GM18517 (cell line): ENCODE measurements around the gene FBXO15.

Source experiments
- ATAC-seq: cut with Tn5 transposase; IDR thresholded peaks from one replicate; pipeline ENCODE4 v1.9.1; 2021; ENCODE audit warnings: mild to moderate bottlenecking, moderate library complexity; ENCODE audit not compliant: unreplicated experiment

FBXO15 gene

GRCh38 chr18:74154716-74155115, 7.1 kb upstream of the FBXO15 start:
- ATAC-seq: no peak

GRCh38 chr18:74153793-74154192, 6.2 kb upstream of the FBXO15 start:
- ATAC-seq: no peak

GRCh38 chr18:74153377-74153776, 5.7 kb upstream of the FBXO15 start:
- no peak for ATAC-seq

GRCh38 chr18:74152857-74153256, 5.2 kb upstream of the FBXO15 start:
- no peak for ATAC-seq

GRCh38 chr18:74152270-74152669, 4.6 kb upstream of the FBXO15 start:
- ATAC-seq: no peak

- no peak for ATAC-seq
Observed at GRCh38 chr18:74149878-74150277, 2.2 kb upstream of the FBXO15 start.

GRCh38 chr18:74148543-74149070, 973 bp upstream of the FBXO15 start:
- ATAC-seq: peak; percentile 25

- no peak for ATAC-seq
Observed at GRCh38 chr18:74147491-74147778, 199 bp downstream of the FBXO15 start.

- no peak for ATAC-seq
Observed at GRCh38 chr18:74146756-74147155, 878 bp downstream of the FBXO15 start.

- ATAC-seq: no peak
Observed at GRCh38 chr18:74142252-74142651, 5.4 kb downstream of the FBXO15 start.

- ATAC-seq: no peak
Observed at GRCh38 chr18:74141667-74142066, 6.0 kb downstream of the FBXO15 start.

- ATAC-seq: no peak
Observed at GRCh38 chr18:74140582-74140981, 7.1 kb downstream of the FBXO15 start.

GRCh38 chr18:74139888-74140287, 7.7 kb downstream of the FBXO15 start:
- ATAC-seq: peak; percentile 55

GRCh38 chr18:74139411-74139810, 8.2 kb downstream of the FBXO15 start:
- no peak for ATAC-seq

- no peak for ATAC-seq
Observed at GRCh38 chr18:74137920-74138538, 9.6 kb downstream of the FBXO15 start.

GRCh38 chr18:74132201-74132600, 15.4 kb downstream of the FBXO15 start:
- no peak for ATAC-seq

- ATAC-seq: no peak
Observed at GRCh38 chr18:74131124-74131523, 16.5 kb downstream of the FBXO15 start.

GRCh38 chr18:74128159-74128558, 19.5 kb downstream of the FBXO15 start:
- no peak for ATAC-seq

GRCh38 chr18:74126684-74127655, 20.7 kb downstream of the FBXO15 start:
- ATAC-seq: no peak

- ATAC-seq: no peak
Observed at GRCh38 chr18:74124642-74125041, 23.0 kb downstream of the FBXO15 start.

GRCh38 chr18:74123200-74123599, 24.4 kb downstream of the FBXO15 start:
- no peak for ATAC-seq
